GM19372 (cell line): ENCODE results near the gene ZNF860.

Experiments used
- ATAC-seq: cut with Tn5 transposase; IDR thresholded peaks from one replicate; pipeline ENCODE4 v1.9.1; 2021; ENCODE audit warnings: mild to moderate bottlenecking, low read depth, moderate library complexity; ENCODE audit not compliant: unreplicated experiment

The ZNF860 gene

DNA sequence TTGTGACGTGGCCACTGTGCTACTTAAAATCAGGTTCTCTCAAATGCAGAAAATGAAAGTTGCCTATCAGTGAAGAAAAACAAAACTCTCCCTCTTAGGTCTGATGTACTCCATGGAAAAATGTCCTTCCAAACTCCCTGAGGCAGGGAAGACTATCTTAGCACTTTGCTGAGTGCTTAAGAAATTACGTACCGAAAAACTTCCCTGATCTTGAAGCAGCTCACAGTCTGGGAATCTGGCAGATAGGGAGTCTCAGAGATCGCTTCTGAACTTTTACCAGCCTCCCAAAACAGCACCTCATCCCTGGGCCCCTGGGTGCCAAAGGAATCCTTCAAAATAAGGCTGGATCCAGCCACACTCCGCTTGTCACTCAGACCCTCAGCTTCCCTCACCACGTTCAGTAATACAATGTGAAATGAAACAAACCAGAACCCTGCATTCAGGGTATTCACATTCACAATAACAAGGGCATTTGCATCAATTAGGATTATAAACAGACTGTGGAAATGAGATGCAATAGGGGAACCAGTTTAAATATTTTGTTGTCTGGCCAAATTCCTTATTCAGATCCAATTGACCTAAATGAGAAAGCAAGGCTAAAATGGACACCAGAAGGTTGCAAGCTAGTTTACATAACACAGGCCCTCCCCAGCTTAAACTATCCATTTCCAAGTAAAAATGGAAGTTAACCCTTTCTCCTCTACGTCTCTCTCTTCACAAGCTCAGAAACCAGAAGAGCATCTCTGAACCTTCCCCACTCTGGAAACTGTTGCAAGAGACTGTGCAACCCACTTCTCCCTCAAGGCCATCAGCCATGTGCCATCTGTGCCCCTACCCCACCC lies 21.4 kb upstream of the ZNF860 start:
- peak; percentile 45 for ATAC-seq

DNA sequence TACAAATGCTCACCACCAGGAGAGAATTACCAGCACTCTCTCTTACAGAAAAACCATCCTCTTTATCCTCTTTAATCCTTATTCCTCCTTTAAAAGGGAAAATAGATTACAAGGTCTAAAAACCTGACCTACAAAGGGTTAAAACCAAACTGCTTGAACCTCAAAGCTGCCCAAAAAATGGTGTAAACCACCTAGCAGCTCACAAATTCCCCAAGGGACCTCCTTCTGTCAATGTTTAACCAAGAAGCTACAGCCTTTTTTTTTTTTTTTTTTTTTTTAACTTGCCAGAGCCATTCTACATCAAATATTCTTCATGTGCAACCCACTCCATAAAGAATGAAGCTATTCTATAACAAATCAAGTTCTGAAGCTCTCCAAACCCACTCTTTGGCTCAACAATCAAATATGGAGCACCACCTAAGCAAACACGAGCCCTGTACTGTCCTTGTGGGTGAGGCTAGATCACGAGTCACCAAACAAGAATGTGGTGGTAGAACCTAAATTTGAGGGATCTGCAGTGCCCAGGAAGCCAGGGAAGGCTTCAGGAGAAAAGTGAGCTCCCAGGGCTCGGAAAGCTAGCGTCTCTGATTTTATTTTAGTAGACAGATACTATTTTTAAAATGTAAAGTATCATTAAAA lies 20.6 kb upstream of the ZNF860 start:
- ATAC-seq: peak; percentile 70

GRCh38 chr3:31962801-31963205 lies 18.7 kb upstream of the ZNF860 start:
- no peak for ATAC-seq

GRCh38 chr3:31966978-31967591 lies 14.5 kb upstream of the ZNF860 start:
- ATAC-seq: no peak

GRCh38 chr3:31967592-31967991 lies 14.0 kb upstream of the ZNF860 start:
- ATAC-seq: no peak

GRCh38 chr3:31968369-31968926 lies 13.1 kb upstream of the ZNF860 start:
- ATAC-seq: no peak

DNA sequence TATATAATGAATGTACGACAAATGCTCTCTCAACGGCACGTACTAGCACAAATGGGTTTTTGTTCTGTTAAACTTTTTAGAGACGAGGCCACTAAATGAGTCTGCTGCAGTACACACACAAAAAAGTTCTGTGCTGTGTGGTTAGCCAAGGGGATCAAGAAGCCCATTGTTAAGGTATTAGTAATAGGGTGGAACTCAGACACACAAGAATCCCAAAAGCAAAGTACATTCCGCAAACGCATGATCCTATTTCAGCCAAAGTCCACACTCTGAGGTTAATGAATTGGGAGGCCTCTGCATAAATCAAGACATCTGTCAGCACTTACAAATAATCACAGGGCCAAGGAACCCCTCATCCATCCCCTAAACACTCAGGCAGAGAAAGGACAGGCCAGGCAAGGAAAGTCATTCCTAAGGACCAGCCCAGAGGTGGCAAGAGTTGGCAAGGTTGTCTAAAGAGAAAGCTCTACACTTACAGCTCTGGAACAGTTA lies 12.6 kb upstream of the ZNF860 start:
- no peak for ATAC-seq

GRCh38 chr3:31971607-31972006 lies 9.9 kb upstream of the ZNF860 start:
- ATAC-seq: no peak

DNA sequence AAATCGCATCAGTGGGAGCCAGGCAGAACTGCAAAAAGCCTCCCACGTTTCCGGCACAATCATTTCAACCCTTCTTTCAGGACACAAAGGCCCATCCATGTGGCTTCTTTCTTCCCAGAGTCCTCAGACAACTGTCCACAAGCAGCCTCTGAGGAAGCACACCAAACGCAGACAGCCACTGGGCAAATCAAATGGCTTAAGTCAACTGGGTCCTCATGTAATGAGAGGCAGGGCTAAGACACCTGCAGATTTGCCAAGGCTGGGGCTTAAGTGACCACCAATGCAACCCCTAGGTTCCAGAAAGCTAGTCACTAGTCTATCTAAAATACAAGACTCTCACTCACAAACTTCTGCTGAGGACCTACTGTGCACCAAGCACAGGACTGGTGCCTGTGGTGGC lies 8.5 kb upstream of the ZNF860 start:
- ATAC-seq: no peak

DNA sequence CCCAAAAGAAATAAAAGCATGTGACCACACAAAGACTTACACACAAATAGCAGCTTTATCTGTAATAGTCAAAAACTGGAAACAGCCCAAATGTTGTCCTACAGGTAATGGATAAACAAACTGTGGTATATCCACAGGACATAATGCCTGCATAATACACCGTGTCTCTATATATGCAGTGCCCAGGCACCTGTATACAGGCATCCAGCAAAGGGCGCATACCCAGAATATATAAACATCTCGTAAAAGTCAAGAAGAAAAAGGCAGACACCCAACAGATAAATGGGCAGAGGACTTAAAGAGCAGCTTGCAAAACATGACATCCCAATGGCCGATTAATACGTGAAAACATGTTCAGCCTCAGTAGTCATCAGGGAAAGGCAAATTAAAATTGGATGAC lies 7.7 kb upstream of the ZNF860 start:
- ATAC-seq: no peak

DNA sequence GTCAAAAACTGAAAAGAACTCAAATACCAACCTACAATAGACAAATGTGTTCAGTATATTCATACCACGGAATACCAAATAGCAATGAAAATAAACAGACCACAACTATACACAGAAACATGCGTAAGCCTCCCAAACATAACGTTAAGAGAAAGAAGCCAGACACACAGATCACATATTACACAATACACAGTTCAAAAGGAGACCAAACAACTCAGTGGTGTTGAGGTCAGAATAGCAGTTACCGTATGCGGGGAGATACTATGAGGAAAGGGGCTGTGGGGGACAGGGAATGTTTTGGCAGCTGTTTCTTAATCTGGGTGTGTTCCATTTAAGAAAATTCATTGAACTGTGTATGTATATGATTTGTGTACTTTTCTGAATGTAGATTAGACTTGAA lies 7.1 kb upstream of the ZNF860 start:
- ATAC-seq: no peak

DNA sequence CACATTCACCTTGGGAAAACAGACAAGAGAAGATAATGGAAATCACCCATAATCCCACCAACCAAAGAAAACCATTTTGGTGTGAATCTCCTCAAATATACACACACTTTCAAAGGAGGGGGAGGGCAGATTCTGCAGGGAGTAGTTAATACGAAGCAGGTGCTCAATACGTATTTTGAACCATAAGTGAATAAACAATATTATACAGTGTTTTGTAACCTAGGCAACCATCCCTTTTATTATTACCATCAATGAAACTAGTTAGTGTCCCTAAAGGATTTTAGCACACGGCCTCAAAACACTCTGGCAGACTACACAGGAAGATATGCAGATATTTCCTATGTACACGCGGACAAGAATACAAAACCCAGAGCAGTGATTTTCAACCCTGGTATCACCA lies 6.6 kb upstream of the ZNF860 start:
- no peak for ATAC-seq

- ATAC-seq: no peak
These were observed 5.2 kb upstream of the ZNF860 start for GRCh38 chr3:31976302-31976701.

DNA sequence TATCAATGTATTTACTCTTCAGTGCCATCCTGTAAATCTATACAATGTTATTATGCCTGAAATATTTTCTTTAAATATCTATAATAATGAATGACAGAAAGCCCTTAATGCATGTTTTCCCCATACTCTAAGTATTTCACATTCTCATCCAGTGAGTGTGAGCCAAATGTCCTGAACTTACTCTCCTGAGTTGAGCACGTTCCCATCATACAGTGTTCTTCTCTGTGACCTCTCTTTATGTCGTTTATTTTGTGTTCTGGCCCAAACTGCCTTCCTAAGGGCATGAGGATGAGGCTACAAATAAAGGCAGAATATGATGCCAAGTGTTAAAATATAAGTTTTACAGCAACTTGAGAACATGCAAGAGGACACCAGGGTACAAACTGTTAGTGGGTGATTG lies 3.8 kb upstream of the ZNF860 start:
- ATAC-seq: no peak

DNA sequence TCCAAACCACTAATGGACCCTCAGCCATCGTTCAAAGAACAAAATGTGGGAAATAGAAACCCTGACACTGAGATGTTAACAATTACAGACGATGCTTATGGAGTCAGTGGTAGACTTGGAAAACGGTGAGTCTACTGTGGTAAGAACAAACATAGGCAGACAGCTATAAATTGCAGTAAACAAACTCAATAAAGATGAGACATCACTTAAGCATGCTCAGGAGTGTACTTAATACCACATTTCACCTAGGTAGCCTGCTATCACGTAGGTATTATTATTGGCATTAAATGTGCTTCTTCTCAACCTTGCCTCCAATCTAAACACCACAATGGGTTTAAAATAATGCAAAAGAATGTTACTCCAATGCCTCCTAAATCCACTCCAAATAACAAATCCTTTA lies 3.0 kb upstream of the ZNF860 start:
- ATAC-seq: no peak

GRCh38 chr3:31979001-31979697 lies 2.4 kb upstream of the ZNF860 start:
- ATAC-seq: peak; percentile 35

DNA sequence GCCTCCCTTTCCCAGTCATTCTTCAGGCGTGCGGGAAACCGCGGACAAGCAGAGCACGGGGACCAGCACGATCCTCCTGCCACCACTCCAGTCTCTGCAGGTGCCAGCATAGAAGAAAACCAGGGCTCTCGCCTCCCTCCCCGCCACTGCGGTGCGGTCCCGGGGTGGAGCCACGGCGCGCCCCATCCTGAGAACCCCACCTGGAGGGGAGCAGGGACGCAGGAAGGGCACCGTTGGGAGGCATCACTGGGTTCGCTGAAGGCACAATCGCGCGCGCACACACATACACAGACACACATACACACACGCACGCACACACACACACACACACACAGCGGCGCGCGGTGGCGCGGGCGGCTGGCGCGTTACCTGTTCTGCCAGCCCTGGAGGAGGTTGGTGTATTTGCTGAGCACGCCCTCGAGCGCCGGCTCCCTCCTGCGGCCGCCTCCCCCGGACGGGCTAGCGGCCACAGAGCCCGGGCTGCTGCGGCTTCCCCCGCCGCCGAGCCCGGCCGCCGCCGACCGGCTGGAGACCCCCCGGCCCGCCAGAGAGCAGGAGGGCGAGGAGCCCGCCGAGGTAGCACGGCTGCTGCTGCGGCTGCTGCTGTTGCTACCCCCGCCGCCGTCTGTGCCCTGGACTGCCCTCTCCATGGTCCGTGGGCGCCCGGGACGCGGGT lies 882 bp upstream of the ZNF860 start:
- peak; percentile 57 for ATAC-seq

DNA sequence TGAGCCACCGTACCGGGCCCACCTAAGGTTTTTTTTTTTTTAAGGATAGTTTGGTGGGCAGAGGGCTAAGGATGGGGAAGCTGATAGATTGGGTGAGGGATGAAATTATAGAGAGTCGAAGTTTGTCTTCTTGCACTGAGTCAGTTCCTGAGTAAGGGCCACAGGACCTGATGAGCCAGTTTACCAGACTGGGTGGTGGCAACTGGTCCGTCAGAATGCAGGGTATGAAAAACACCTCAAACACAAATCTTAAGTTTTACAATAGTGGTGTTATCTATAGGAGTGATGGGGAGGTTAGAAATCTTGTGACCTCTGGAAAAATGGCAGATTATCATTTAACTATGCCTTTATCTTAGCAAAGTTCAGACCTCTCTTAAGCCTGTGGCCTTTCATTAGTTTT lies 2.8 kb downstream of the ZNF860 start:
- no peak for ATAC-seq

- no peak for ATAC-seq
These were observed 4.3 kb downstream of the ZNF860 start for GRCh38 chr3:31985831-31986230.

GRCh38 chr3:31988271-31988670 lies 6.7 kb downstream of the ZNF860 start:
- no peak for ATAC-seq
